Esophagus squamous epithelium (tissue), 5 donors: Measurements from ENCODE around the gene NRXN2. TPM values are rescaled to one million over a fixed set of nuclear protein-coding genes. Genes with fewer than 3 reads are reported as not detected.

Source experiments
- DNase-seq: peaks from one replicate; lab custom pipeline; 2025; lab: John Stamatoyannopoulos, UW
- H3K27ac ChIP-seq, 4 donors: fragments of 200-600 bp; sonication (generic); one replicate each; pipeline ENCODE4 v1.5.1; 2016 to 2019; ENCODE audit warnings: mild to moderate bottlenecking in 1 of 4
- H3K27me3 ChIP-seq, 4 donors: fragments of 200-600 bp; sonication (generic); 1 replicate in 3 of 4; 2 replicates in 1 of 4; pipeline versions ENCODE4 v1.5.1 to v1.6.0; 2017 to 2021; ENCODE audit warnings: antibody characterized with exemption in 1 of 4
- H3K36me3 ChIP-seq, 3 donors: fragments of 200-600 bp; sonication (generic); one replicate each; pipeline ENCODE4 v1.5.1; 2016 to 2019
- H3K4me1 ChIP-seq, 3 donors: fragments of 200-600 bp; sonication (generic); one replicate each; pipeline ENCODE4 v1.5.1; 2017 to 2019
- H3K4me3 ChIP-seq, 4 donors: fragments of 200-600 bp; sonication (generic); 1 replicate in 3 of 4; 2 replicates in 1 of 4; pipeline ENCODE4 v1.5.1; 2016 to 2019; ENCODE audit warnings: mild to moderate bottlenecking in 2 of 4, moderate library complexity in 1 of 4
- H3K9me3 ChIP-seq, 3 donors: fragments of 200-600 bp; sonication (generic); one replicate each; pipeline ENCODE4 v1.5.1; 2016 to 2019
- CTCF ChIP-seq, 6 experiments: fragments of 450-650 bp in 4 of 6; fragments of 200-600 bp in 2 of 6; sonication (generic) in 2 of 6; IDR thresholded peaks; one replicate each; pipeline ENCODE4 v1.5.1; 2016 to 2019; ENCODE audit warnings: antibody characterized with exemption in 6 of 6, mild to moderate bottlenecking in 4 of 6, moderate library complexity in 4 of 6
- POLR2A ChIP-seq, 4 donors: fragments of 450-650 bp; IDR thresholded peaks; one replicate each; pipeline ENCODE4 v1.6.1; 2017; ENCODE audit warnings: antibody characterized with exemption in 4 of 4, mild to moderate bottlenecking in 4 of 4, moderate library complexity in 3 of 4
- WGBS, 2 donors: methylation state at CpG; one replicate each; pipeline ENCODE4 v1.1.5; 2018; 5-methylcytosine and 5-hydroxymethylcytosine counted together
- intact Hi-C: fragments of 100-400 bp; cut with DNase I; formaldehyde crosslinking; loops from one replicate; pipeline ENCODE4 v1.15.0; 2022
- total RNA-seq, 4 donors: library from RNA; depleted of rRNA; stranded (reverse); fragments of >200 nt; gene quantifications; one replicate each; pipeline ENCODE4 v1.1.0, GENCODE V29; 2016
- donor health status: DM: yes; HTN: yes; CAD: no.

NRXN2 gene
- total RNA-seq, 4 donors from 2014 or later = 0.38 TPM; not detected in 3

GRCh38 chr11:64734811-64735724 is 12.1 kb upstream of the NRXN2 start:
- DNase-seq = no peak
- TF ChIP-seq POLR2A (IDR thresholded peaks at IDR 0.05) (no peak), CTCF (IDR thresholded peaks at IDR 0.05) (no peak)
- intact Hi-C loops = no loop called here
- Histone ChIP-seq H3K27me3 (peaks cover 0 to 21% (median 0%) of the 10 kb centered on the region in 4 donors), H3K4me1 (peaks cover 0 to 5% (median 4%) of the 10 kb centered on the region in 3 donors), H3K9me3 (no peaks in the 10 kb centered on the region), H3K36me3 (peaks cover 0 to 3% (median 0%) of the 10 kb centered on the region in 3 donors), H3K27ac (no peak overlapping the region), H3K4me3 (no peak overlapping the region)
- 71 to 79% methylated on average over 10 to 12 of the region's 23 CpGs for WGBS, 2 donors

GRCh38 chr11:64731601-64732000 is 8.6 kb upstream of the NRXN2 start:
- 75 to 76% methylated on average over 3 of the region's 3 CpGs for WGBS, 2 donors
- Histone ChIP-seq H3K4me1 (peaks cover 0 to 7% (median 3%) of the 10 kb centered on the region in 3 donors), H3K36me3 (peaks cover 0 to 3% (median 0%) of the 10 kb centered on the region in 3 donors), H3K4me3 (no peak overlapping the region), H3K27ac (no peak overlapping the region), H3K9me3 (no peaks in the 10 kb centered on the region), H3K27me3 (peaks cover 0 to 18% (median 0%) of the 10 kb centered on the region in 4 donors)
- intact Hi-C loops = no loop called here
- DNase-seq = no peak
- no peak for TF ChIP-seq CTCF (IDR thresholded peaks at IDR 0.05)
- TF ChIP-seq POLR2A (IDR thresholded peaks at IDR 0.05) = no peak

- DNase-seq = no peak
- peaks cover 0 to 18% (median 0%) of the 10 kb centered on the region in 4 donors for H3K27me3 ChIP-seq
- no peak overlapping the region for H3K4me3 ChIP-seq
- intact Hi-C loops = no loop called here
- TF ChIP-seq POLR2A (IDR thresholded peaks at IDR 0.05) = no peak
- no peak for TF ChIP-seq CTCF (IDR thresholded peaks at IDR 0.05)
- H3K36me3 ChIP-seq = peaks cover 0 to 3% (median 0%) of the 10 kb centered on the region in 3 donors
- H3K9me3 ChIP-seq = no peaks in the 10 kb centered on the region
- H3K4me1 ChIP-seq = peaks cover 0 to 7% (median 3%) of the 10 kb centered on the region in 3 donors
- H3K27ac ChIP-seq = no peak overlapping the region
- WGBS, 2 donors = 35 to 36% methylated on average over 17 to 20 of the region's 21 CpGs
Measured at GRCh38 chr11:64729851-64730382, 6.9 kb upstream of the NRXN2 start.

- 84 to 85% methylated on average over 7 to 9 of the region's 11 CpGs for WGBS, 2 donors
- DNase-seq = no peak
- intact Hi-C loops = no loop called here
- TF ChIP-seq CTCF (IDR thresholded peaks at IDR 0.05) (no peak), POLR2A (IDR thresholded peaks at IDR 0.05) (no peak)
- Histone ChIP-seq H3K9me3 (no peaks in the 10 kb centered on the region), H3K27me3 (peaks cover 0 to 21% (median 0%) of the 10 kb centered on the region in 4 donors), H3K27ac (no peak overlapping the region), H3K36me3 (peaks cover 0 to 3% (median 0%) of the 10 kb centered on the region in 3 donors), H3K4me1 (peaks cover 0 to 7% (median 3%) of the 10 kb centered on the region in 3 donors), H3K4me3 (no peak overlapping the region)
Measured at GRCh38 chr11:64728757-64729365, 5.9 kb upstream of the NRXN2 start.
